Activated T-cell treated with anti-CD3 and anti-CD28 coated beads, Interleukin-2, amount 50 U/mL, for 24 hours (primary cell): ENCODE data around the gene RTBDN.

ENCODE experiments used
- DNase-seq: peaks from one replicate; pipeline ENCODE4 v3.0.0-alpha.2; 2020
- H3K27ac Mint-ChIP-seq: 2 replicates; pipeline ENCODE4 v1.8.0; 2020; ENCODE audit warnings: mild to moderate bottlenecking, mixed read lengths
- H3K27me3 Mint-ChIP-seq: 2 replicates; pipeline ENCODE4 v1.8.0; 2020; ENCODE audit warnings: mixed read lengths
- H3K36me3 Mint-ChIP-seq: 2 replicates; pipeline ENCODE4 v1.8.0; 2020; ENCODE audit warnings: low read depth, mixed read lengths
- H3K4me1 Mint-ChIP-seq: 2 replicates; pipeline ENCODE4 v1.8.0; 2020; ENCODE audit warnings: low read depth, mixed read lengths
- H3K4me3 Mint-ChIP-seq: 2 replicates; pipeline ENCODE4 v1.8.0; 2020; ENCODE audit warnings: mild to moderate bottlenecking, moderate library complexity, mixed read lengths
- H3K9me3 Mint-ChIP-seq: 2 replicates; pipeline ENCODE4 v1.8.0; 2020; ENCODE audit warnings: mixed read lengths

Gene RTBDN

GRCh38 chr19:12777217-12778016 is 57.0 kb downstream of the RTBDN start:
- Mint-ChIP-seq H3K9me3 (no peaks in the 10 kb centered on the region), H3K27me3 (no peaks in the 10 kb centered on the region), H3K36me3 (no peaks in the 10 kb centered on the region), H3K4me3 (peak overlapping the region; percentile 83), H3K27ac (peak overlapping the region; percentile 92), H3K4me1 (peaks cover 55% of the 10 kb centered on the region)
- DNase-seq = peak; percentile 92
